Esophagus mucosa (tissue), 1 donor: ENCODE measurements around the gene TBL1XR1. TPM values are rescaled to one million over a fixed set of nuclear protein-coding genes. Genes with fewer than 3 reads are reported as not detected.
"Not testable (repeated sequence)": the region's sequence is repeated elsewhere in the genome, so short reads cannot be mapped to it uniquely, and the experiment has no call there.

Experiments used
- ATAC-seq: fragments of 200-7000 bp; cut with Tn5 transposase; one replicate; pipeline ENCODE4 v1.9.1; 2020
- total RNA-seq: library from RNA; stranded (reverse); gene quantifications from one replicate; pipeline ENCODE4 v1.2.4, GENCODE V29; 2023
- donor health status: DM: yes; HTN: yes; CAD: no.

Gene TBL1XR1
- total RNA-seq, 1 donor from 2014 or later: 123 TPM

GRCh38 chr3:177208223-177208622 is 10.9 kb upstream of the TBL1XR1 start:
- ATAC-seq: no peak

DNA sequence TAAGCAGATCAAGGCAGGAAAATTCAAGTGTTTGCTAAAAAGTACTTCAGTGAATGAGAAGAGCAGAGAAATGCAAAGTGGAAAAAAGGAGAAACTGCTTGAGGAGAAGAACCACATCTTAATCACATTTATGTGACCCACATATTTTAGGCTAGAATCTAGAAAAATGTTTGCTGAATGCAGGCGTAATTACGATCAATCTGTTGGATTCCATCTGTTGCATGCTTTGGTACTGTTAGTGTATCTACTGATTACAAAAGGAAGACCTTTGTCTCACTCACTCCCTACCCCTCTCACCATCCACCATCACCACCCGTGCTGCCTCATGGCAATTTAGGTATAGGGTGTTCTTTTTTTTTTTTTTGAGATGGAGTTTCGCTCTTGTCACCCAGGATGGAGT is 9.7 kb upstream of the TBL1XR1 start:
- no peak for ATAC-seq

DNA sequence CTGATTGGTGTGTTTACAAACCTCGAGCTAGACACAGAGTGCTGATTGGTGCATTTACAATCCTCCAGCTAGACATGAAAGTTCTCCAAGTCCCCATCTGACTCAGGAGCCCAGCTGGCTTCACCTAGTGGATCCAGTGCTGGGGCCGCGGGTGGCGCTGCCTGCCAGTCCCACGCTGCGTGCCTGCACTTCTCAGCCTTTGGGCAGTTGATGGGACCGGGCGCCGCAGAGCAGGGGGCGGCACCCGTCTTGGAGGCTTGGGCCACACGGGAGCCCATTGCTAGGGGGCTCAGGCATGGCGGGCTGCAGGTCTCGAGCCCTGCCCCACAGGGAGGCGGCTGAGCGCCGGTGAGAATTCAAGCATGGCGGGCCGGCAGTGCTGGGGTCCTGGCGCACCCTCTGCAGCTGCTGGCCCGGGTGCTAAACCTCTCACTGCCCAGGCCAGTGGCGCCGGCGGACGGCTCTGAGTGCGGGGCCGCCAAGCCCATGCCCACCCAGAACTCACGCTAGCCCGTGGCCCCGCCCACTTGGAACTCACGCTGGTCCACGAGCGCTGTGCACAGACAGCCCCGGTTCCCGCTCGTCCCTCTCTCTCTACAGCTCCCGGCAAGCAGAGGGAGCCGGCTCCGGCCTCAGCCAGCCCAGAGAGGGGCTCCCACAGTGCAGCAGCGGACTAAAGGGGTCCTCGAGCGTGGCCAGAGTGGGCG is 6.6 kb upstream of the TBL1XR1 start:
- ATAC-seq: no peak

- ATAC-seq: not testable (repeated sequence)
Observed at GRCh38 chr3:177203016-177203415, 5.7 kb upstream of the TBL1XR1 start.

- ATAC-seq: peak; percentile 58
Observed at GRCh38 chr3:177201700-177202397, 4.6 kb upstream of the TBL1XR1 start.

- ATAC-seq: no peak
Observed at GRCh38 chr3:177199206-177199760, 2.0 kb upstream of the TBL1XR1 start.

- ATAC-seq: peak; percentile 76
Observed at GRCh38 chr3:177197727-177198460, 612 bp upstream of the TBL1XR1 start.

DNA sequence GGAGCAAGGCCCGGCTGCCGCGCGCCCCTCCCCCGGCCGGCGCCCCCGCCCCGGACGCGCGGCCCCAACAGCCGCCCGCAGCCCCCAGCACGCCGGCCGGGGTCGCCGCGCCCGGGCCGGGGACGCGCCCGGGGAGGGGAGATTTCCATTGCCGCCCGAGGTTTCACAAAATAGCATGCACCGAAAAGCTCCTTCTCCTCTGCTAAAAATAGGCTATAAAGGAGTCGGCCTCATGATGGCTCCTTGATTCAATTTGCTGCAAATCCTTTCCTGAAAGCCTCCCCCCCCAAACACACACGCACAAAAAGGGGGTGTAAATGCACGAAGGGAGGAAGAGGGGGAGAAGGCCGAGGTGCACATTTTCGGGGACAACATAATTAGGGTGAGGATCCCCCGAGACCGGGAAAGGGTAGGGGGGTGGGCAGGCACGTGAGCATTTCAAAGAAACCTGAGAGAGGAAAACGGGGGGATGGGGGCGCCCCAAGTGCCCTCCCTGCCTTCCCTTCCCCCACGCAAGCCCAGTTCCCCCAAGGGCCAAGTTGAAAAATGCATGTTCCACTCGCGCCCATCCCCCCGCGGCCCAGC is 734 bp downstream of the TBL1XR1 start:
- ATAC-seq: no peak

GRCh38 chr3:177196008-177196455 is 1.2 kb downstream of the TBL1XR1 start:
- no peak for ATAC-seq

- ATAC-seq: no peak
Observed at GRCh38 chr3:177195242-177195991, 1.9 kb downstream of the TBL1XR1 start.

DNA sequence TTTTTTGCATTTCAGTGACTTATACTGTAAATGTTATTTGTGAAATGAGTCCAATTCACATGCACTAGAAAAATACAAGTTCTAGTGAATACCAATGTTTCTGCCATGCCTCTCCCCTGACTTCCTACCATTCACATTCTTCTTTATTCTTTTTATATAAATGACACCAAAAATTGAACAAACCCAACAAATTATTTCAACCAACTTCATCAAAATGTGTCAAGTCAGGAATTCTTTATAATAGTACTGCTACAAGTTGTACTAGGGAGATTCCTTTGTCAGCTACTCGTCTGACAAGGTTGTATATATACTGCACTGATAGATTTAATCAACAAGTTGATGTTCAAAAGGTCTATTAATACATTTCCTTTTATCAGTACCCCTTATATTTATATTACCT is 3.0 kb downstream of the TBL1XR1 start:
- ATAC-seq: no peak

DNA sequence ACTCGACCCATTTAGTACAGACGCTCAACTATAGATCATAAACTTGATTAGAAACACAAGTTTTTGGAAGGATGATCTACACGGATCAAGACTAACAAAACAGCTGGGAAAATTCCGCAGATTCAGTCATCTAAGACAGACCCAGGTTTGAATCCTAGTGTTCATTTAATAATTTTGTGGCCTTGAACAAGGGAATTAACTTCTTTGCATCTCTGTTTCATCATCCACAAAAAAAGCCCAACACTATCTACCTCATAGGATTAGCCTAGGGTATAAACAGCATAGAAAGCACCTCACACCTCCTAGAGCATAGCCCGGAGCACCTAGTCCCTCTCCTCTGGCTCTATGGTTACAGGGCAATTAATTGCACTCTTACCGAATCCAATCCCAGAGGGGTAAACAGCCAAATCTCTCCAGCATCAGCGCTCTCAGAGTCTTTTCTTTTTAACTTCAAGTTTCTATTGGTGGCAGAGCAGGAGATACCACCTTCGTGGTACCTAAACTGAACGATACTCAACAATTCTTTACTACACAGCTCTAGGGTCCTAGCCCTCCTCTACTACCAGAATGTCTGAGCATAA is 3.5 kb downstream of the TBL1XR1 start:
- ATAC-seq: no peak

DNA sequence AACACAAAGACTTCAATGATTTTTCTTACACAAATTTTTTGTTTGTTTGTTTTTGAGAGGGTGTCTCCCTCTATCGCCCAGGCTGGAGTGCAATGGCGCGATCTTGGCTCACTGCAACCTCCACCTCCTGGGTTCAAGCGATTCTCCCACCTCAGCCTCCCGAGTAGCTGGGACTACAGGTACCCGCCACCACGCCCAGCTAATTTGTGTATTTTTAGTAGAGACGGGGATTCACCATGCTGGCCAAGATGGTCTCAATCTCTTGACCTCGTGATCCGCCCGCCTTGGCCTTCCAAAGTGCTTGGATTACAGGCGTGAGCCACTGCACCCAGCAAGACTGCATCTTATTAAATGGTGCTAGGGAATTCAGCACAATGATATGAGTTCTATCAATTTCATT is 4.0 kb downstream of the TBL1XR1 start:
- not testable (repeated sequence) for ATAC-seq

DNA sequence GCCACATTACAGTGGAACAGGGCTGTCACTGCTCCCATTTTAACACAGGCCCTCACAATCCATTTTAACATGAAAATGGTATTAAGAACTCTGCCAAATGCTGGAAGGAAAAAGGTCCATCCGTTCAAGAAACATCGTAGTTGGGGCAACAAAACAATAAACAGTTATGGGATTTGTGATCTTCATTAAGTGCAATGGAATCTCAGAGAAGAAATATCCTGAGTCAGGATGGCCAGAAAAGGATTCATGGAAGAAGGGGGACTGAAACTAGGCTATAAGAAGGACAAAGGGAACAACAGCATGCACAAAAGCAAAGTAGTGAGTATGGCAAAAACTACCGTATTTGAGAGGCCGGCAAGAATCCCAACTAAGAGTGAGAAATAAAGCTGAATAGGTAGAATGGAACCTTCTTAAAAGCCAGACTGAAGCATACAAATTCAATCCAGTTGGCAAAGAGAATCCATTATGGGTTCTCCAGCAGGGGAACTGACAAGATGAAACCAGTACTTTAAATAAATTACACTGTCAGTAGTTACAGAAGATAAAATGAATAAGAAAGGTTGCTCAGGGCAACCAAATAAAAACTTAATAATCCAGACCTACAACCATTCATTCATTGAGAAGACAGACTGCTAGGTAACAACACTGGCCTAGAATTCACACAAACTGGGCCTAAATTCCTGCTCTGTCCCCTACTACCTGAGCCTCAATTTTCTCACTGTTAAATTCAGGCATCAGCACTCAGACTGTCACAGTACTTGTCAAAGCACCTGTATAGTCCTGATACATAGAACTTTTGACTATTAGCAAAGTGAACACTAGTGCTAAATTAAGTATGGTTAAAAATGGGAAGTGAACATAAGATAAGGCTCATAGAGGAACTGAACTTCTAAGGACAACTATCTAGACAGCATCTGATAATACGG is 6.3 kb downstream of the TBL1XR1 start:
- ATAC-seq: no peak

DNA sequence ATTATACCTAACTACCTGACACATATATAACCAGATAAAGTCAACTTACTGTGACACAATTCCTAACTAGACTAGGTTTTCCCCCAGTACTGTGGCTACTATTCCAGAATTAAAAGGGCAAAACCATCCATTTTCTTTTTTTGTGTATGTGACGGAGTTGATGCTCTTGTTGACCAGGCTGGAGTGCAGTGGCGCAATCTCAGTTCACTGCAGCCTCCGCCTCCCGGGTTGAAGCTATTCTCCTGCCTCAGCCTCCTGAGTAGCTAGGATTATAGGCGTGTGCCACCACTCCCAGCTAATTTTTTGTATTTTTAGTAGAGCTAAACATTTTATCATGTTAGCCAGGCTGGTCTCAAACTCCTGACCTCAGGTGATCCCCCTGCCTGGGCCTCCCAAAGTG is 7.1 kb downstream of the TBL1XR1 start:
- not testable (repeated sequence) for ATAC-seq

DNA sequence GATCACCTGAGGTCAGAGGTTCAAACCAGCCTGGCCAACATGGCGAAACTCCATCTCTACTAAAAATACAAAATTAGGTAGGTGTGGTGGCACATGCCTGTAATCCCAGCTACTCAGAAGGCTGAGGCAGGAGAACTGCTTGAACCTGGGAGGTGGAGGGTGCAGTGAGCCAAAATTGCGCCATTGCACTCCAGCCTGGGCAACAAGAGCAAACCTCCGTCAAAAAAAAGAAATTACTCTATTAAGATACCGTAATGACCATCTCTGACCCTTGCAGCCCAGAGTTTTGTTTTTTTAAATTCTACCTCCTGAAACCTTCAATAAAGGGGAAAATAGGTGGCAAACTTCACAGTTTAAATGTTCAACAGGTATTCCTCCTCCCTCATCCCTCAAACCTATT is 9.0 kb downstream of the TBL1XR1 start:
- not testable (repeated sequence) for ATAC-seq

- ATAC-seq: no peak
Observed at GRCh38 chr3:177186306-177186705, 11.0 kb downstream of the TBL1XR1 start.

DNA sequence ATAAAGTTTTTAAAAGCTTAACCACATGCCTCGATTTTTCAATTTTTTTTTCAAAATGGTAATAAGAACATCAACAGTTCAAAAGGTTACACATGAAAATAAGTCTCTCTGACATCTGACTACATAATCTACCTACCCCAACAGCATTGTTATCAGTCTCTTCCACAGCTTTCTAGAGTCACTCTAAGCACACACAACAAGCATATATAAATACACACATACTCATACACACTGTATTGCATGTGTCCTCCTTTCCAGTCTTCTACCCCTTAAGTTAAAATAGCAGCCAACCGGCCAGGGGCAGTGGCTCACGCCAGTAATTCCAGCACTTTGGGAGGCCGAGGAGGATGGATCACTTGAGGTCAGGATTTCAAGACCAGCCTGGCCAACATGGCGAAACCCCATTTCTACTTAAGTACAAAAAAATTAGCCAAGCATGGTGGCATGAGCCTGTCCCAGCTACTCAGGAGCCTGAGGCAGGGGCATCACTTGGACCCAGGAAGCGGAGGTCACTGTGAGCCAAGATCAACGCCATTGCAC is 12.2 kb downstream of the TBL1XR1 start:
- ATAC-seq: no peak

GRCh38 chr3:177184602-177185001 is 12.7 kb downstream of the TBL1XR1 start:
- ATAC-seq: not testable (repeated sequence)

DNA sequence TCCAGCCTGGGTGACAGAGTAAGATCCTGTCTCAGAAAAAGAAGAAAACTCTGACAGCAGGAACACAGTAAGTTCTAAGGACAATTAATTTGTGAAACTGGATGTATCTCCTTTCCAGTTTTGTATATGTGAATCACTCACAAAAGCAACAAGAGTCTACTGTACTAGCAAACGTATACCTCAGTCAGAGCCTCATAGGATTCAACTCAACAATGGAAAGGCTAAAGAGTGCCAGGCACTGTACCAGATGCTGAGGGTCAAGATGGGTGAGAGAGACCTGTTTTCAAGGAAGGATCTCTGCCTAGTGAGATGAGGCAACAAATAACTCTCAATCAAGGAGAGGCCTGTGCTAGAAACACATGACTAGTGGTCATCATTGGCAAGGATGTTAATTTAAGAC is 14.9 kb downstream of the TBL1XR1 start:
- ATAC-seq: peak; percentile 60
